Inferior parietal cortex (tissue), 1 donor: ENCODE measurements around the gene CACNA1H.

Source experiments
- DNase-seq: peaks from one replicate; pipeline ENCODE4 v3.0.0-alpha.2; 2016; ENCODE audit errors: extremely low spot score

CACNA1H gene

GRCh38 chr16:1142911-1143310, 10.0 kb upstream of the CACNA1H start:
- DNase-seq, result no peak

GRCh38 chr16:1143761-1144450, 9.0 kb upstream of the CACNA1H start:
- DNase-seq, result no peak

- no peak for DNase-seq
Observed at GRCh38 chr16:1144476-1145382, 8.2 kb upstream of the CACNA1H start.

- DNase-seq, result no peak
Observed at GRCh38 chr16:1145383-1146100, 7.4 kb upstream of the CACNA1H start.

GRCh38 chr16:1146409-1146808, 6.5 kb upstream of the CACNA1H start:
- DNase-seq, result no peak

- DNase-seq, result no peak
Observed at GRCh38 chr16:1147027-1147426, 5.9 kb upstream of the CACNA1H start.

- DNase-seq, result no peak
Observed at GRCh38 chr16:1149101-1149636, 3.7 kb upstream of the CACNA1H start.

GRCh38 chr16:1150511-1150982, 2.4 kb upstream of the CACNA1H start:
- DNase-seq, result no peak

- no peak for DNase-seq
Observed at GRCh38 chr16:1151424-1152122, 1.3 kb upstream of the CACNA1H start.

GRCh38 chr16:1152123-1152638, 725 bp upstream of the CACNA1H start:
- no peak for DNase-seq

- DNase-seq, result no peak
Observed at GRCh38 chr16:1153480-1154160, 714 bp downstream of the CACNA1H start.

- no peak for DNase-seq
Observed at GRCh38 chr16:1154291-1154886, 1.5 kb downstream of the CACNA1H start.

- no peak for DNase-seq
Observed at GRCh38 chr16:1154887-1155331, 2.0 kb downstream of the CACNA1H start.

- no peak for DNase-seq
Observed at GRCh38 chr16:1155353-1156054, 2.6 kb downstream of the CACNA1H start.

GRCh38 chr16:1156055-1156982, 3.4 kb downstream of the CACNA1H start:
- DNase-seq, result no peak

- DNase-seq, result no peak
Observed at GRCh38 chr16:1156983-1157638, 4.2 kb downstream of the CACNA1H start.

- no peak for DNase-seq
Observed at GRCh38 chr16:1157639-1158455, 4.9 kb downstream of the CACNA1H start.
